Activated CD8-positive, alpha-beta memory T cell treated with anti-CD3 and anti-CD28 coated beads, Interleukin-2, amount 50 U/mL, for 24 hours (primary cell): ENCODE data around the gene IER5.
"Not testable (repeated sequence)": the region's sequence is repeated elsewhere in the genome, so short reads cannot be mapped to it uniquely, and the experiment has no call there.

ENCODE experiments used
- DNase-seq: peaks from one replicate; pipeline ENCODE4 v3.0.0-alpha.2; 2020; ENCODE audit errors: extremely low read depth

IER5 gene

GRCh38 chr1:181088079-181089016 is at the start of gene IER5:
TSS of gene IER5 (plus strand) at chr1:181088700. CDS start at chr1:181088903, 203 bp downstream.
- peak; percentile 86 for DNase-seq

- DNase-seq: no peak
Measured at GRCh38 chr1:181040284-181040865, 48.1 kb upstream of the IER5 start.

GRCh38 chr1:181043025-181043888 is 45.2 kb upstream of the IER5 start:
- no peak for DNase-seq

GRCh38 chr1:181044449-181044966 is 44.0 kb upstream of the IER5 start:
- no peak for DNase-seq

GRCh38 chr1:181045946-181046345 is 42.6 kb upstream of the IER5 start:
- DNase-seq: not testable (repeated sequence)

GRCh38 chr1:181049378-181049777 is 39.1 kb upstream of the IER5 start:
- no peak for DNase-seq

- DNase-seq: no peak
Measured at GRCh38 chr1:181050922-181051321, 37.6 kb upstream of the IER5 start.

- DNase-seq: no peak
Measured at GRCh38 chr1:181056560-181056959, 31.9 kb upstream of the IER5 start.

GRCh38 chr1:181057079-181057478 is 31.4 kb upstream of the IER5 start:
- no peak for DNase-seq

- DNase-seq: no peak
Measured at GRCh38 chr1:181059435-181059834, 29.1 kb upstream of the IER5 start.

- no peak for DNase-seq
Measured at GRCh38 chr1:181060066-181060465, 28.4 kb upstream of the IER5 start.

- not testable (repeated sequence) for DNase-seq
Measured at GRCh38 chr1:181060947-181061346, 27.6 kb upstream of the IER5 start.

- DNase-seq: no peak
Measured at GRCh38 chr1:181061487-181061886, 27.0 kb upstream of the IER5 start.

- DNase-seq: no peak
Measured at GRCh38 chr1:181061891-181062835, 26.3 kb upstream of the IER5 start.

GRCh38 chr1:181062836-181063428 is 25.6 kb upstream of the IER5 start:
- DNase-seq: no peak

GRCh38 chr1:181064011-181064623 is 24.4 kb upstream of the IER5 start:
- DNase-seq: no peak

- DNase-seq: no peak
Measured at GRCh38 chr1:181064702-181065101, 23.8 kb upstream of the IER5 start.

- no peak for DNase-seq
Measured at GRCh38 chr1:181073638-181074037, 14.9 kb upstream of the IER5 start.

GRCh38 chr1:181075766-181076350 is 12.6 kb upstream of the IER5 start:
- DNase-seq: no peak

GRCh38 chr1:181076852-181077251 is 11.6 kb upstream of the IER5 start:
- DNase-seq: no peak
